Ishikawa (cell line): Measurements from ENCODE around the gene CCDC110.

Experiments
- CEBPB ChIP-seq: IDR thresholded peaks from 2 replicates; pipeline ENCODE4 v1.6.1; 2012
- CREB1 ChIP-seq: IDR thresholded peaks from 2 replicates; pipeline ENCODE4 v1.6.1; 2012; ENCODE audit warnings: low read depth
- EGR1 ChIP-seq: IDR thresholded peaks from 2 replicates; pipeline ENCODE4 v1.6.1; 2012
- EP300 ChIP-seq: IDR thresholded peaks from 2 replicates; pipeline ENCODE4 v1.6.1; 2012; ENCODE audit warnings: borderline replicate concordance
- FOXM1 ChIP-seq: IDR thresholded peaks from 2 replicates; pipeline ENCODE4 v1.6.1; 2012; ENCODE audit warnings: low read depth, borderline replicate concordance
- NFIC ChIP-seq: IDR thresholded peaks from 2 replicates; pipeline ENCODE4 v1.6.1; 2012
- RAD21 ChIP-seq: IDR thresholded peaks from 2 replicates; pipeline ENCODE4 v1.6.1; 2012; ENCODE audit warnings: low read depth
- TAF1 ChIP-seq: IDR thresholded peaks from 2 replicates; pipeline ENCODE4 v1.6.1; 2012; ENCODE audit warnings: low read depth, mild to moderate bottlenecking
- TCF12 ChIP-seq: IDR thresholded peaks from 2 replicates; pipeline ENCODE4 v1.6.1; 2012; ENCODE audit warnings: low read depth
- YY1 ChIP-seq: IDR thresholded peaks from 2 replicates; pipeline ENCODE4 v1.6.1; 2012; ENCODE audit warnings: low read depth
- ZBTB7A ChIP-seq: IDR thresholded peaks from 2 replicates; pipeline ENCODE4 v1.6.1; 2012; ENCODE audit warnings: low read depth
- TF ChIP-seq, protein P1 (sequence below): IDR thresholded peaks from 2 replicates; pipeline ENCODE4 v1.6.1; 2012; ENCODE audit warnings: low read depth, mild to moderate bottlenecking
- TF ChIP-seq, protein P2 (sequence below): IDR thresholded peaks from 2 replicates; pipeline ENCODE4 v1.6.1; 2012
- TF ChIP-seq, protein P3 (sequence below): IDR thresholded peaks from 2 replicates; pipeline ENCODE4 v1.6.1; 2012

DNA sequence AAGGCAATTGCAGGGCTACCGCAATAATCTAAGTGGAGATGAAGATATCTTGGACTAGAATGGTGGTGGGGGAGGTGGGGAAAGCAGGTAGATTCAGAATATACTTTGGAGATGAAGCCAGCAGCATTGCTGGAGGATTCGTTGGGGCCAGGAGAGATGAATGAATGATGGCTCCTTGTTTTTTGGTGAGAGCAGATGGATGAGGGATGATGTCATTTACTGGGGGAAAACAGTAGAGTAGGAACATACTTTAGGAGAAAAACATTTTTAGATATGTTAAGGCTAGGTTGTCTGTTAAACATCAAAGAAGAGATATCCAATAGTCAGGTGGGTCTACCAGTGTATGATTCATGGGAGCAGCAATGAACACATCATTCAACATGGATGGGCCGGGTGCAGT, 5.8 kb downstream of the CCDC110 start:
- TF ChIP-seq CEBPB (no peak), TAF1 (no peak), YY1 (no peak), EGR1 (no peak), CREB1 (no peak), EP300 (no peak), ZBTB7A (no peak), RAD21 (no peak), TCF12 (no peak), FOXM1 (no peak), NFIC (no peak)
- TF ChIP-seq, protein P1, sequence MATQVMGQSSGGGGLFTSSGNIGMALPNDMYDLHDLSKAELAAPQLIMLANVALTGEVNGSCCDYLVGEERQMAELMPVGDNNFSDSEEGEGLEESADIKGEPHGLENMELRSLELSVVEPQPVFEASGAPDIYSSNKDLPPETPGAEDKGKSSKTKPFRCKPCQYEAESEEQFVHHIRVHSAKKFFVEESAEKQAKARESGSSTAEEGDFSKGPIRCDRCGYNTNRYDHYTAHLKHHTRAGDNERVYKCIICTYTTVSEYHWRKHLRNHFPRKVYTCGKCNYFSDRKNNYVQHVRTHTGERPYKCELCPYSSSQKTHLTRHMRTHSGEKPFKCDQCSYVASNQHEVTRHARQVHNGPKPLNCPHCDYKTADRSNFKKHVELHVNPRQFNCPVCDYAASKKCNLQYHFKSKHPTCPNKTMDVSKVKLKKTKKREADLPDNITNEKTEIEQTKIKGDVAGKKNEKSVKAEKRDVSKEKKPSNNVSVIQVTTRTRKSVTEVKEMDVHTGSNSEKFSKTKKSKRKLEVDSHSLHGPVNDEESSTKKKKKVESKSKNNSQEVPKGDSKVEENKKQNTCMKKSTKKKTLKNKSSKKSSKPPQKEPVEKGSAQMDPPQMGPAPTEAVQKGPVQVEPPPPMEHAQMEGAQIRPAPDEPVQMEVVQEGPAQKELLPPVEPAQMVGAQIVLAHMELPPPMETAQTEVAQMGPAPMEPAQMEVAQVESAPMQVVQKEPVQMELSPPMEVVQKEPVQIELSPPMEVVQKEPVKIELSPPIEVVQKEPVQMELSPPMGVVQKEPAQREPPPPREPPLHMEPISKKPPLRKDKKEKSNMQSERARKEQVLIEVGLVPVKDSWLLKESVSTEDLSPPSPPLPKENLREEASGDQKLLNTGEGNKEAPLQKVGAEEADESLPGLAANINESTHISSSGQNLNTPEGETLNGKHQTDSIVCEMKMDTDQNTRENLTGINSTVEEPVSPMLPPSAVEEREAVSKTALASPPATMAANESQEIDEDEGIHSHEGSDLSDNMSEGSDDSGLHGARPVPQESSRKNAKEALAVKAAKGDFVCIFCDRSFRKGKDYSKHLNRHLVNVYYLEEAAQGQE = no peak
- TF ChIP-seq, protein P2, sequence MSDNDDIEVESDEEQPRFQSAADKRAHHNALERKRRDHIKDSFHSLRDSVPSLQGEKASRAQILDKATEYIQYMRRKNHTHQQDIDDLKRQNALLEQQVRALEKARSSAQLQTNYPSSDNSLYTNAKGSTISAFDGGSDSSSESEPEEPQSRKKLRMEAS = no peak
- TF ChIP-seq, protein P3, sequence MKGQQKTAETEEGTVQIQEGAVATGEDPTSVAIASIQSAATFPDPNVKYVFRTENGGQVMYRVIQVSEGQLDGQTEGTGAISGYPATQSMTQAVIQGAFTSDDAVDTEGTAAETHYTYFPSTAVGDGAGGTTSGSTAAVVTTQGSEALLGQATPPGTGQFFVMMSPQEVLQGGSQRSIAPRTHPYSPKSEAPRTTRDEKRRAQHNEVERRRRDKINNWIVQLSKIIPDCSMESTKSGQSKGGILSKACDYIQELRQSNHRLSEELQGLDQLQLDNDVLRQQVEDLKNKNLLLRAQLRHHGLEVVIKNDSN = no peak
